Liver (tissue), 9 donors: Measurements from ENCODE around the gene FKBP11. TPM values are rescaled to one million over a fixed set of nuclear protein-coding genes. Genes with fewer than 3 reads are reported as not detected.

Experiments
- DNase-seq: peaks from one replicate; pipeline ENCODE4 v3.0.0-alpha.2; 2017; ENCODE audit warnings: low spot score
- H3K27ac ChIP-seq, 2 donors: one replicate each; pipeline ENCODE4 v1.7.0; 2013; ENCODE audit warnings: inconsistent platforms in 2 of 2, low read length in 2 of 2, control low read depth in 1 of 2, low read depth in 1 of 2, mild to moderate bottlenecking in 1 of 2
- H3K27me3 ChIP-seq, 4 donors: one replicate each; pipeline versions ENCODE4 v1.6.1 to v1.7.0; 2013; ENCODE audit warnings: low read length in 3 of 4, inconsistent platforms in 1 of 4, mild to moderate bottlenecking in 1 of 4, moderate library complexity in 1 of 4; ENCODE audit not compliant: control insufficient read depth in 4 of 4, insufficient read depth in 4 of 4
- H3K36me3 ChIP-seq, 4 donors: one replicate each; pipeline versions ENCODE4 v1.6.1 to v1.7.0; 2013; ENCODE audit warnings: low read length in 3 of 4, mild to moderate bottlenecking in 3 of 4, low read depth in 1 of 4, moderate library complexity in 1 of 4; ENCODE audit not compliant: control insufficient read depth in 4 of 4, insufficient read depth in 3 of 4
- H3K4me1 ChIP-seq, 4 donors: one replicate each; pipeline versions ENCODE4 v1.6.1 to v1.7.0; 2013; ENCODE audit warnings: low read length in 3 of 4, mild to moderate bottlenecking in 3 of 4, moderate library complexity in 1 of 4; ENCODE audit not compliant: control insufficient read depth in 4 of 4, insufficient read depth in 4 of 4
- H3K4me3 ChIP-seq, 3 donors: one replicate each; pipeline versions ENCODE4 v1.6.1 to v1.7.0; 2013; ENCODE audit warnings: low read length in 3 of 3, control low read depth in 1 of 3, low read depth in 1 of 3, mild to moderate bottlenecking in 1 of 3
- H3K9ac ChIP-seq, 2 donors: one replicate each; pipeline ENCODE4 v1.7.0; 2013; ENCODE audit warnings: low read length in 2 of 2, mild to moderate bottlenecking in 2 of 2, moderate library complexity in 2 of 2, control low read depth in 1 of 2, low read depth in 1 of 2
- H3K9me3 ChIP-seq, 4 donors: one replicate each; pipeline versions ENCODE4 v1.6.1 to v1.7.0; 2013; ENCODE audit warnings: low read length in 3 of 4; ENCODE audit not compliant: control insufficient read depth in 4 of 4
- EGR1 ChIP-seq, 2 donors: IDR thresholded peaks; 2 replicates each; pipeline ENCODE4 v1.6.1; 2016 to 2018; ENCODE audit warnings: antibody characterized with exemption in 2 of 2, low read depth in 2 of 2
- FOXA1 ChIP-seq: IDR thresholded peaks from 2 replicates; pipeline ENCODE4 v1.6.1; 2016; ENCODE audit warnings: antibody characterized with exemption
- FOXA2 ChIP-seq: IDR thresholded peaks from 2 replicates; pipeline ENCODE4 v1.6.1; 2016; ENCODE audit warnings: antibody characterized with exemption
- GABPA ChIP-seq, 2 donors: IDR thresholded peaks in 1 of 2; conservative IDR thresholded peaks in 1 of 2; 2 replicates each; pipeline ENCODE4 v1.6.1; 2016; ENCODE audit warnings: antibody characterized with exemption in 2 of 2, mild to moderate bottlenecking in 1 of 2, moderate library complexity in 1 of 2
- HNF4A ChIP-seq, 2 donors: conservative IDR thresholded peaks; 2 replicates each; pipeline ENCODE4 v1.6.1; 2016; ENCODE audit warnings: antibody characterized with exemption in 2 of 2, mild to moderate bottlenecking in 2 of 2
- HNF4G ChIP-seq: IDR thresholded peaks from 2 replicates; pipeline ENCODE4 v1.6.1; 2016; ENCODE audit warnings: antibody characterized with exemption
- JUND ChIP-seq, 2 donors: IDR thresholded peaks; 2 replicates each; pipeline ENCODE4 v1.6.1; 2016; ENCODE audit warnings: antibody characterized with exemption in 2 of 2
- NR2F2 ChIP-seq: IDR thresholded peaks from 2 replicates; pipeline ENCODE4 v1.6.1; 2016; ENCODE audit warnings: antibody characterized with exemption
- RAD21 ChIP-seq, 2 donors: IDR thresholded peaks; 2 replicates each; pipeline ENCODE4 v1.6.1; 2016; ENCODE audit warnings: antibody characterized with exemption in 2 of 2, mild to moderate bottlenecking in 2 of 2
- RXRA ChIP-seq, 2 donors: IDR thresholded peaks; 2 replicates each; pipeline ENCODE4 v1.6.1; 2017 to 2018; ENCODE audit warnings: antibody characterized with exemption in 2 of 2, mild to moderate bottlenecking in 1 of 2
- SP1 ChIP-seq: IDR thresholded peaks from 2 replicates; pipeline ENCODE4 v1.6.1; 2018; ENCODE audit warnings: antibody characterized with exemption, mild to moderate bottlenecking
- TAF1 ChIP-seq: conservative IDR thresholded peaks from 2 replicates; pipeline ENCODE4 v1.6.1; 2016; ENCODE audit warnings: antibody characterized with exemption, mild to moderate bottlenecking
- YY1 ChIP-seq: IDR thresholded peaks from 2 replicates; pipeline ENCODE4 v1.6.1; 2016; ENCODE audit warnings: antibody characterized with exemption, mild to moderate bottlenecking
- WGBS: extraction: QIAGEN DNeasy Blood & Tissue Kit; methylation state at CpG from one replicate; pipeline ENCODE4 v1.1.7; 2013; 5-methylcytosine and 5-hydroxymethylcytosine counted together
- polyA plus RNA-seq, 2 donors: library from polyadenylated mRNA; stranded (reverse) in 1 of 2; unstranded in 1 of 2; fragments of 200-250 nt in 1 of 2; fragments of >200 nt in 1 of 2; fragmentation: Nextera tagmentation in 1 of 2; extraction: Ambion mirVana in 1 of 2; gene quantifications; one replicate each; pipeline versions ENCODE4 v1.2.1 to v1.2.3, GENCODE V29; 2013 to 2015
- total RNA-seq, 2 donors: library from RNA; depleted of rRNA; stranded (reverse); fragments of >200 nt; gene quantifications; one replicate each; pipeline ENCODE4 v1.2.3, GENCODE V29; 2014
- TF ChIP-seq, protein P1 (sequence below): fragments of 150-350 bp; IDR thresholded peaks from 2 replicates; pipeline ENCODE4 v1.5.1; 2017; ENCODE audit warnings: improper control_type of control experiment, low read depth, low read length; ENCODE audit not compliant: missing input control
- TF ChIP-seq, protein P2 (sequence below): IDR thresholded peaks from 2 replicates; pipeline ENCODE4 v1.6.1; 2016; ENCODE audit warnings: antibody characterized with exemption
- TF ChIP-seq, protein P3 (sequence below): IDR thresholded peaks from 2 replicates; pipeline ENCODE4 v1.6.1; 2016; ENCODE audit warnings: antibody characterized with exemption
- TF ChIP-seq, protein P4 (sequence below): IDR thresholded peaks from 2 replicates; pipeline ENCODE4 v1.6.1; 2016; ENCODE audit warnings: antibody characterized with exemption
- TF ChIP-seq, protein P5 (sequence below): IDR thresholded peaks from 2 replicates; pipeline ENCODE4 v1.6.1; 2016; ENCODE audit warnings: antibody characterized with exemption, mild to moderate bottlenecking
- donor health status: healthy.
- donor health status: healthy.
- donor health status: healthy.
- donor health status: healthy.
- donor health status: healthy.

FKBP11 gene
- total and polyA plus RNA-seq, 4 donors = 28.6 to 162 (median 64.9) TPM

DNA sequence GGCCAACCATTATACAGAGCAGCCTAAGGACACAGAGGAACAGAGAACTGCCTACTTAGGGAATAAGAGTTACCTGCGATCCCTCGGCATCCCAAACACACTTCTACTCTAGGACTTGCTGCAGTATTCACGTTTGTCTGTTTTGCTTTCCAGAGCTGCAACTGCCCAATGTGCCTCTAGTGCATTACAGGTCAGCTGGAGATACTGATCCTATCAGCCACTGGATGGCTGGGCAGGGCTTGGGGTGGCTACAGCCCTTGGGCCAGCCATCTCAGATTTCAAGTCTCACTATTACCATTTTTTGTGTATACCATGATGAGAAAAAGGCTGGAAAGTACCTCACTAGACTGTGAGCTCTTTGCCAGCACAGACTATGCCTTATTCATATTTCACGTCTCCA is 27.4 kb upstream of the FKBP11 start:
- no peak for DNase-seq
- no peaks in the 10 kb centered on the region for H3K9me3 ChIP-seq
- no peak overlapping the region for H3K9ac ChIP-seq
- no peak overlapping the region for H3K27ac ChIP-seq
- no peaks in the 10 kb centered on the region for H3K27me3 ChIP-seq
- no peak overlapping the region for H3K4me3 ChIP-seq
- no peak for TF ChIP-seq RAD21 (IDR thresholded peaks at IDR 0.05)
- no peak for TF ChIP-seq FOXA2
- TF ChIP-seq, protein P1, sequence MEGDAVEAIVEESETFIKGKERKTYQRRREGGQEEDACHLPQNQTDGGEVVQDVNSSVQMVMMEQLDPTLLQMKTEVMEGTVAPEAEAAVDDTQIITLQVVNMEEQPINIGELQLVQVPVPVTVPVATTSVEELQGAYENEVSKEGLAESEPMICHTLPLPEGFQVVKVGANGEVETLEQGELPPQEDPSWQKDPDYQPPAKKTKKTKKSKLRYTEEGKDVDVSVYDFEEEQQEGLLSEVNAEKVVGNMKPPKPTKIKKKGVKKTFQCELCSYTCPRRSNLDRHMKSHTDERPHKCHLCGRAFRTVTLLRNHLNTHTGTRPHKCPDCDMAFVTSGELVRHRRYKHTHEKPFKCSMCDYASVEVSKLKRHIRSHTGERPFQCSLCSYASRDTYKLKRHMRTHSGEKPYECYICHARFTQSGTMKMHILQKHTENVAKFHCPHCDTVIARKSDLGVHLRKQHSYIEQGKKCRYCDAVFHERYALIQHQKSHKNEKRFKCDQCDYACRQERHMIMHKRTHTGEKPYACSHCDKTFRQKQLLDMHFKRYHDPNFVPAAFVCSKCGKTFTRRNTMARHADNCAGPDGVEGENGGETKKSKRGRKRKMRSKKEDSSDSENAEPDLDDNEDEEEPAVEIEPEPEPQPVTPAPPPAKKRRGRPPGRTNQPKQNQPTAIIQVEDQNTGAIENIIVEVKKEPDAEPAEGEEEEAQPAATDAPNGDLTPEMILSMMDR = no peak
- no peak for TF ChIP-seq FOXA1
- TF ChIP-seq, protein P2, sequence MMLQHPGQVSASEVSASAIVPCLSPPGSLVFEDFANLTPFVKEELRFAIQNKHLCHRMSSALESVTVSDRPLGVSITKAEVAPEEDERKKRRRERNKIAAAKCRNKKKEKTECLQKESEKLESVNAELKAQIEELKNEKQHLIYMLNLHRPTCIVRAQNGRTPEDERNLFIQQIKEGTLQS = no peak
- no peak for TF ChIP-seq JUND (IDR thresholded peaks at IDR 0.05)
- TF ChIP-seq, protein P3, sequence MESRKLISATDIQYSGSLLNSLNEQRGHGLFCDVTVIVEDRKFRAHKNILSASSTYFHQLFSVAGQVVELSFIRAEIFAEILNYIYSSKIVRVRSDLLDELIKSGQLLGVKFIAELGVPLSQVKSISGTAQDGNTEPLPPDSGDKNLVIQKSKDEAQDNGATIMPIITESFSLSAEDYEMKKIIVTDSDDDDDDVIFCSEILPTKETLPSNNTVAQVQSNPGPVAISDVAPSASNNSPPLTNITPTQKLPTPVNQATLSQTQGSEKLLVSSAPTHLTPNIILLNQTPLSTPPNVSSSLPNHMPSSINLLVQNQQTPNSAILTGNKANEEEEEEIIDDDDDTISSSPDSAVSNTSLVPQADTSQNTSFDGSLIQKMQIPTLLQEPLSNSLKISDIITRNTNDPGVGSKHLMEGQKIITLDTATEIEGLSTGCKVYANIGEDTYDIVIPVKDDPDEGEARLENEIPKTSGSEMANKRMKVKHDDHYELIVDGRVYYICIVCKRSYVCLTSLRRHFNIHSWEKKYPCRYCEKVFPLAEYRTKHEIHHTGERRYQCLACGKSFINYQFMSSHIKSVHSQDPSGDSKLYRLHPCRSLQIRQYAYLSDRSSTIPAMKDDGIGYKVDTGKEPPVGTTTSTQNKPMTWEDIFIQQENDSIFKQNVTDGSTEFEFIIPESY = no peak
- no peak for TF ChIP-seq YY1
- no peak for TF ChIP-seq TAF1
- TF ChIP-seq, protein P4, sequence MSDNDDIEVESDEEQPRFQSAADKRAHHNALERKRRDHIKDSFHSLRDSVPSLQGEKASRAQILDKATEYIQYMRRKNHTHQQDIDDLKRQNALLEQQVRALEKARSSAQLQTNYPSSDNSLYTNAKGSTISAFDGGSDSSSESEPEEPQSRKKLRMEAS = no peak
- no peak for TF ChIP-seq GABPA (IDR thresholded peaks at IDR 0.05 in 1 of 2, conservative IDR thresholded peaks at IDR 0.05 in 1 of 2)
- no peak for TF ChIP-seq HNF4G
- TF ChIP-seq RXRA (IDR thresholded peaks at IDR 0.05) = no peak
- no peak for TF ChIP-seq HNF4A (conservative IDR thresholded peaks at IDR 0.05)
- TF ChIP-seq SP1 = no peak
- TF ChIP-seq NR2F2 = no peak
- TF ChIP-seq, protein P5, sequence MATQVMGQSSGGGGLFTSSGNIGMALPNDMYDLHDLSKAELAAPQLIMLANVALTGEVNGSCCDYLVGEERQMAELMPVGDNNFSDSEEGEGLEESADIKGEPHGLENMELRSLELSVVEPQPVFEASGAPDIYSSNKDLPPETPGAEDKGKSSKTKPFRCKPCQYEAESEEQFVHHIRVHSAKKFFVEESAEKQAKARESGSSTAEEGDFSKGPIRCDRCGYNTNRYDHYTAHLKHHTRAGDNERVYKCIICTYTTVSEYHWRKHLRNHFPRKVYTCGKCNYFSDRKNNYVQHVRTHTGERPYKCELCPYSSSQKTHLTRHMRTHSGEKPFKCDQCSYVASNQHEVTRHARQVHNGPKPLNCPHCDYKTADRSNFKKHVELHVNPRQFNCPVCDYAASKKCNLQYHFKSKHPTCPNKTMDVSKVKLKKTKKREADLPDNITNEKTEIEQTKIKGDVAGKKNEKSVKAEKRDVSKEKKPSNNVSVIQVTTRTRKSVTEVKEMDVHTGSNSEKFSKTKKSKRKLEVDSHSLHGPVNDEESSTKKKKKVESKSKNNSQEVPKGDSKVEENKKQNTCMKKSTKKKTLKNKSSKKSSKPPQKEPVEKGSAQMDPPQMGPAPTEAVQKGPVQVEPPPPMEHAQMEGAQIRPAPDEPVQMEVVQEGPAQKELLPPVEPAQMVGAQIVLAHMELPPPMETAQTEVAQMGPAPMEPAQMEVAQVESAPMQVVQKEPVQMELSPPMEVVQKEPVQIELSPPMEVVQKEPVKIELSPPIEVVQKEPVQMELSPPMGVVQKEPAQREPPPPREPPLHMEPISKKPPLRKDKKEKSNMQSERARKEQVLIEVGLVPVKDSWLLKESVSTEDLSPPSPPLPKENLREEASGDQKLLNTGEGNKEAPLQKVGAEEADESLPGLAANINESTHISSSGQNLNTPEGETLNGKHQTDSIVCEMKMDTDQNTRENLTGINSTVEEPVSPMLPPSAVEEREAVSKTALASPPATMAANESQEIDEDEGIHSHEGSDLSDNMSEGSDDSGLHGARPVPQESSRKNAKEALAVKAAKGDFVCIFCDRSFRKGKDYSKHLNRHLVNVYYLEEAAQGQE = no peak
- no peak for TF ChIP-seq EGR1 (IDR thresholded peaks at IDR 0.05; ENCODE audit: low read depth in 2 of 2)
- 95% methylated on average over 4 of the region's 4 CpGs for WGBS
- H3K36me3 ChIP-seq = peaks cover 0 to 4% (median 0%) of the 10 kb centered on the region in 4 donors
- peaks cover 0 to 17% (median 9%) of the 10 kb centered on the region in 4 donors for H3K4me1 ChIP-seq
